HG03457 (cell line): ENCODE results near the gene NMNAT2.

Experiments used
- ATAC-seq: cut with Tn5 transposase; IDR thresholded peaks from one replicate; pipeline ENCODE4 v1.9.1; 2021; ENCODE audit warnings: moderate number of reproducible peaks; ENCODE audit not compliant: unreplicated experiment

Gene NMNAT2

DNA sequence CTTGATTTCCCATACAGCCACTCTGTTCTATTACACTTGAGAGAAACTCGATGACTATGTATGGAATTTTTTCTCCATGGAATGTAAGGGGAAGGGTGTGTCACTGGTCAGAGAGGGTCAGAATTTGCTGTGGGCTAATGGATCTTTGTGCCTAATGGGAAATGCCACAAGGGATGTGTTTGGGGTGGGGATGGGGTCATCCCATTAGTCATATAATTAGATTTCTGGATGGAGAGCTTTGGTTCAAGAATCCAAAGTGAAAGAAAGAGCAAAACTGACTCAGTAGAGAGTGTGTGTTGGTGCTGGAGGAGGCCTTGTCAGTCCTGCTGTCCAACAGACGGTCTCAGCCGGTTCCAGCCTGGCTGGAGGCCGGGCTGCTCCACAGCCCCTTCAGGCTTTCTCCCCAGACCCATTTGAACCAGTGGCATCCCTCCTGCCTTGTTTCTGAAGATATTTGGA lies 145.8 kb downstream of the NMNAT2 start:
- ATAC-seq = no peak

DNA sequence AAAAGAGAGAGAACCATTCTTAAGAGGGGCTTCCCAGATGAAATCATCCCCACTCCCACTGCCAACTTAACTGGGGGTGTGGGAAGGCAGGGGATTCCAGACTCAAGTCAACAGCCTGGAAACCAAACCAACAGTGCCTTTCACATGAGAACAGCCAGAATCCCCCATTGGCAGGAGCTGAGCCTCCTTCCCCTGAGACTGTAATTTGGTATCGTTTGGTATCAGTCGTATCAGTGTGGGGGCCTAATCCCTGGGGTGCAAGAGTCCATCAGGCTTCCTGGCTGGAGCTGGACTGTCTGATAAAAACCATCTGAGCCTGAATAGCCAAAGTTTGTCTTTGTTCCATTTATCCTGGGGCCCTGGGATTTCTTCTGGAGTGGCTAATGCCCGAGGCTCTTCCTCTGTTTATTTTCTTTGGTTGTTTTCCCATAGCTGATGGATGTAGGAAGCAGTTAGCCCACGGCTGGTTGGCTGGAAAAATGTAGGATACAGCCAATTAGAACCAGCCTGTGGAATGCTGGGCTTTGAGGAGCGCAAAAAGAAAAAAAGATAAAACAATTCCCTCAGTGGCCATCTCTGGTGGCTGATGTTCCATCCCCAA lies 147.5 kb downstream of the NMNAT2 start:
- no peak for ATAC-seq

DNA sequence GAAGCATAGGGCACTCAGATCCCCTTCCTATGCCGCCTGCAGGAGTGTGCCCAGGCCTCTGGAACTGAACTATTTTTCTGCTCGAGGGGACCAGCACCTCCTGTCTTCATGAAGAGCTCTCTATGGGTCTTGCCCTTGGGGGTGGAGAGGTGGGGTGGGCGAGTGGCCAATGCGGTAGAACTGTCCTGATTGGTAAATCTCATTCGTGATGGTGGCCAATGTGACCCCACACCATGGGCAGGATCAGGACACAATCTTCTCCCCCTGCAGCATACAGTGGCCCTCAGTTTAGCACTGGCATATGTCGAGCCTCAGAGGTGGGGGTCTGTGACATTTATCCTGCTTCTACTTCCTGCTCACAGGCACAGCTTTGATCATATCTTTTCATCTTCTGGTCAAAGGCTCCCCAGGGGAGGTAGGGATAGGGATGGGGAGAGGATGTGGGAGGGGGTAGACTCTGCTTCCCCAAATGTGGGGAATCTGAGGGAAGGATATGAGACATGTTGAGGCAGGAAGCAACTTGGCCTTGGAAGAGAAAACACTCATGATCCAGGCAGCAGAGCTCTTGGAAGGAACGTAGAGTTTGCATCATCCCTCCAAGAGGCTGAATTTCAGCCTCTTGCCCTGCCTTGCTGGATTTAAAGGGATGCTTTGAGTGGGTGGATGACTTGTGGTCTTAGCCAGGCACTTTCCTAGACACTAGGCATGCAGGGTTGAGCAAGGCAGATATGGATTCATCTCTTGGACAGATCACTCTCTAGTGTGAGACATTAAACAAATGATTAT lies 150.3 kb downstream of the NMNAT2 start:
- no peak for ATAC-seq

DNA sequence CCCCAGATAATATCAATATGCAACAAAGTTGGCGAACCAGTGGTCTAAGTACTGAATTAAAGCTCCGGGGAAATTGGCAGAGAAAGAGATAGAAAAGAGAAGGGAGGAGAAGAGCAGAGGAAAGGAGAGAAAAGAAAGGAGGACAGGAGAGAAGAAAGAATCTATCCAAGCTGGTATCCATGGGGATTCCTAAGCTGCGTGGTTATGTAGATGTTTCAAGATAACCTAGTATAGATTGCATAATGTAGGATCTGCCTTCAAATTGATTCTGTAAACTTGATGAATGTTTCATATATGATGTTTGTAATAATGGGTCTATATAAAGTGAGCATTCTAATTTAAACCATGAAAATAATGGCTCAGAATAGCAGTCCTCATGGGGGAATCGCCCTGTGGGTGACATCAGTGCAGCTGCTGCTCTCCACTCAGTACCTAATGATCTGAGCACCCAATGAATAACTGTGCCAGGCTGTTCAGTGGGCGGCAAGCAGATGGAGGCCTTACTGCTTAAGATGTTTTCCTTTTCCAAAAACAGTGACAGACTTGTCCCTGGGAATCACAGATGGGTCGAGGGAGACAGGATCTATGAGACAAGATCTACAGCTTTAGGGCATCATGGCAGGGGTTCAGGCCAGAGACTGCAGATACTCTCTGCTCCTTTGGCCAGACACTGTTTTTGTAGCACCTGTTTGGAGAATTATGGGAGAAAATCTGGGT lies 154.1 kb downstream of the NMNAT2 start:
- no peak for ATAC-seq

DNA sequence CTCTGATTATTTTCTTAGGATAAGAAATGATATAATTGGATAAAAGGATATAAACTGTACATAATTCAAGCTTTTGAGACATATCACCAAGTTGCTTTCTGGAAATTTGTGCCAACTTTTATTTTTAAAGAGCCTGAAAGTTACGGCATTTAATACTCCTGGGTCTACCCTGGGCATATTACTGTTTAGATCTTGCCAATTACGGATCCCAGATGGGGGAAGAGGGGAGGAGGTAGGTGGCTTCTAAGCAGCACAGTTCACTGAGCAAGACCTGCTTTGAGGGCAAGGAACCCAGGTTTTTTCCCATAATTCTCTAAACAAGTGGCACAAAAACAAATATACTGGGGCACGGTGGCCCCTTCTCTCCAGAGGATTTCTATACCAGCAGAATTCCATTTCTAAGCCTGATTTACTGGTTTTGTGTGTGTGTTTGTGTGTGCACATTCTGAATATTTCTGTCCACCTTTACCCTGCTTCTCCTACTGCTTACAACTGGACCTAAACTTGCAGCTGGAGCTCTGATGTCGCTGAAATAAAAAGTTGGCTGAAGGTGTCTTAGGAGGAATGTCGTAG lies 155.5 kb downstream of the NMNAT2 start:
- ATAC-seq = no peak

DNA sequence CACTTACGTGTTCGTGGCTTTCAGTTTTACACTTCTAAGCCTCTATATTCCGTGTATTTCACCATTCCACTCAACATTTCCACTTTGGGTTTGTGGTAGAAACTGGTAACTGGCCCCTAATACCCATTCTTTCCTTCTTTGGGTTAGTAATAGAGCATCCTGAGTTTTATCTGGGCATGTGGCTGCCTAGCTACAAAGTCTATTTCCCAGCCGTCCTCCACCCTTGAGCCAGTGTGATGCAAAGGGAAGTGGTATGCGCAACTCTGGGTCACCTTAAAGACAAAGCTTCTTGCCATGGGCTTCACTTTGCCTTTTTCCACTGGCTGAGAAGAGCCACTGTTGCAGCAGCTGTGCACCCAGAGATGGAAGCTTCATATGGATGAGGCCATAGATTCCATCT lies 158.3 kb downstream of the NMNAT2 start:
- ATAC-seq = no peak

DNA sequence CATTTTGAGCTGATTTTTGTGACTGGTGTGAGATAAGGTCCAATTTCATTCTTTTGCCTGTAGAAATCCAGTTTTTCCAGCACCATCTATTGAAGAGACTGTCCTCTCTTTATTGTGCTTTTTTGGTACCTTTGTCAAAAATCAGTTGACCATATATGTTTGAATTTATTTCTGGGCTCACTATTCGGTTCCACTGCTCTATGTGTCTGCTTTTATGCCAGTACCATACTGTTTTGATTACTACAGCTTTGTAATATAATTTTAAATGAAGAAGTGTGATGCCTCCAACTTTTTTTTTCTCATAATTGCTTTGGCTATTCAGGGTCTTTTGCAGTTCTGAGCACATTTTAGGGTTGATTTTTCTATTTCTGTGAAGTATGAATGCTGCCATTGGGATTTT lies 163.1 kb downstream of the NMNAT2 start:
- no peak for ATAC-seq

DNA sequence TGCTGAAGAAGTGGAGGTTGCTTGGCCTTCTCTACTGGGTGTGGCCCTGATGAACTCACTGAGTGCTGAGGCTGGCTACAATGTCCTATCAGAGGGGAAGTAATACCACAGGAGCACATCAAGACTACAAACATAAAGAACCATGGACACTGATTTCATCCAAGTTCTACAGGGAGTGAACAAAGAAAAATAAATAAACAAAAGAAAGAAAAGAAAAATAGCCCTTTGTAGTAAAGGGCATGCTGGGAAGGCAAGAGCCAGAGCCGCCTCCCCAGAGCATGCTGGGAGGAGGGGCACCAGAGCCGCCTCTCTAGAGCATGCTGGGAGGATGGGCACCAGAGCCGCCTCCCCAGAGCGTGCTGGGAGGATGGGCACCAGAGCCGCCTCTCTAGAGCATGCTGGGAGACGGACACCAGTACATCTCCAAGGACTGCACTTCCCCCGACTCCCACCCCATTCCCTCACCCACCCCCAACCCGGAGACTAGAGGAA lies 166.2 kb downstream of the NMNAT2 start:
- ATAC-seq = no peak

DNA sequence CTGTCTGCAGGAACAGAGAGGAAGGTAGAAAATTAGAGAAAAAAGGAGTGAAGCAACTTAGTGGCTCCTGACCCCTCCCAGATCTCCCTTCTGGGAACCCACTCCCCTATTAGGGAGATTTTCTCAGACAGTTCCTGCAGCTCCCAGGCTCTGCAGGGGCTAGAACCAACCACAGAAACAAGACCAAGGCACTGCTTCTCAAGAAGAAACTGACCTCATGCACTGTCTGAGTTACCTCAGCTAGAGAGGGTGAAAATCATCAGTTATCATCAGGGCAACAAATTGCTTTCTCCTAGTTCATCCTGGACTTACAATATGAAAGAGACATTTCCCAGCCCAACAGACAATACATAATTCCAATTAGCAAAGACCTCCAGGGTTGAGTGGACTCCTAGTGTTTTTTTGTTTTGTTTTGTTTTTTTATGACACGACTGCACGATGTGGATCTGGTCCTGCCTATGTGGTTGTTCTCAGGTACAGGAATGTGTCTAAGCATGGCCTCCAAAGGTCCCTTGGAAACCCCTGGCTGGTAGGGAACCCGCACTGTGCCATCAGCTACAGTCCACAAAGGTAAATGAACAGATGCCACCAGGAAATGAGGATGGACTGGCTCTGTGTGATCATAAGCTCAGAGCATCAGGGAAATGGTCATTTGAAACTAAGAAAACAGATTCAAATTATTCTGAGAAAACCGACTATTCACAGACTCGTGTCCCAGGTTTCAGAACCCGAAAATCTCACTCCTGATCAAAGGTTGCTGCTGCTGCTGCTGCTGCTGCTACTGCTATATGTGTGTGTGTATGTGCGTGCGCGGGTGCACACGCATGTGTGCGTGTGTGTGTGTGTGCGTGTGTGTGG lies 166.8 kb downstream of the NMNAT2 start:
- no peak for ATAC-seq

DNA sequence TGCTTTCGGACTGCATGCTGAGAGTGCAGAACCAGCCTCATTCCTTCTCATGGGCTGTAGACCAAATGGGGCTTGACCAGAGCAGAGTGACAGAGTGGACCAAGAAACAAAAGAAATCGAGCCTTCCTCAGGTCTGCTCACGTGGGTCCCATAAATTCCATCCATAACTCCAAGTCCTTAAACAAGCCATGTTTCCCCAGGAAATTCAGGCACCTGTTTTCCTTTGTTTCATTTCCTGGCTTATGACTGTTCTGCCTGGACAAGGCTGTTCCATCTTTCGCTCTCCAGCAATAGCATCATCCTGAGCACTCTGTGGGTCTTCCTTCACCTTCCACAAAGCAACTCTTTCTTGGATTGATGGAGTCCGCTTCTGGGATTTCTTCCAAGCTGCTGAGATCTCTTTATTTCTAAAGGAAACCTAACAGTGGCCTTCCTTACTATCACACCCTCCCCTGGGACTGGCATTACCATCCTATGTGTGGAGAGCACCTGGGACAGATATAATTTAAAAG lies 168.2 kb downstream of the NMNAT2 start:
- ATAC-seq = no peak

DNA sequence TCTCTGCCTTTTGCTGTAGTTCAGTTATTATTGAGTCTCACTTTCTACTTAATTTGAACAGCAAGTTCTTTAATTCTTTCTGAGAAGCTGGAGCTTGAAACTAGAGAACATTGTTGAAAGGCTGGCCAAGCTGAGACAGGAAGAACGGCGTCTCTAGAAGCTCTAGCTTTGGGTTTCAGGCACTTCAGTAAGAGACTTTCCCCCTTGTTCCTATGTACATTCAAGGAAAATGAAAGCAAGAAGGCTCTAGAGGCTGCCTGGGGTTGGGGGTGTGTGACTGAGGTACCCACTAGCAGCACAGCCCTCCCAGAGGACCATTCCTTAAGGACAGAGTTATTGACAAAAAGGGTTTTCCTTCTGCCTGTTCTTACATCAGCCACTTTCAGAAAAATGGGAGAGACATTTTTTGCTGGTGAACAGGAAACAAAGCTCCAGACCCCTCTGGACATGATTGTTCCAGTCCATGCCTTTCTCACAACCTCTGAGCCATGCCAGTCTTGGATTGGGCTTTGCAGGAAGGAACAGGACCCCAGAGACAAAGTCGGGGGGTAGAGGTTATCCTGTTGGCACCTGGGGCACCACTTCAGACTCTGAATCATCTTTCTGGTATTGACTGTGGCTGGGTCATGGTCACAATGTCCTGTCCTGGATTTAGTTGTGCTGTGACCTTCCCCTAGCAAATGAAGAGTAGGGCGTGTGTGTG lies 169.0 kb downstream of the NMNAT2 start:
- no peak for ATAC-seq

DNA sequence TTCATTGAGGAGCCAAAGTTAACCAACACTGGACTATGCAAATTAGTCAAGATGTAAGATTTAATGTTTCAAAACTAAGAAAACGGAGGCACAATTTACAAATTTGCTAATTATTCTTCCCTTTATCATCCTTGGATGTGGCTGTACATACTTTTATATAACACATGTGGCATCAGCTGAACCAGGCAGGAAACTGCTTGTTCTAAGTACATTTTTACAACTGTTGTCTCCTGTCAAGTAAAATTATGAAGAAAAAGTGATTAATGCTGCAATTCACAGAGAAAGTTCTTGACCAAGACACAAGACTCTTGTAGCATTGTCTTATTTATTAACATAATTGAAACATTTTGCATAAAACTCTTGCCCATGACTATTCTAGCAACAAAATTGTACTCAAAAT lies 170.2 kb downstream of the NMNAT2 start:
- ATAC-seq = no peak

DNA sequence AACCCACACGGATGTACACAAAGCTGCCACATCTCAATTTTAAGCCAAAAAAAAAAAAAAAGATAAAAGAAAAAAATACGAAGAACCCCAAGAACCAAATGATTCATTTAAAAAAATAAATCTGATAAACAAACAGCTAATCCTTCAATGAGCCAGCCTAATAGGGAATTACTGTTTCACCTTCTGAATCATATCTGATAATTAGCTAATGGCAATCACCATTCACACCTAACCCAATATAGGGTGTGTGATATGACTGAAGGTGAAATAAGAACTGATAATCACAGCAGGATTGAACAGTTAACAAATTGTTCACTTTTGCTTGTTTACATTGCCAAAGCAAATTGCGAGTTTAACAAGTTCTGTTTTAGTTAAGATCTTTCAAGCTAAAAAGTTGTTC lies 170.7 kb downstream of the NMNAT2 start:
- no peak for ATAC-seq

DNA sequence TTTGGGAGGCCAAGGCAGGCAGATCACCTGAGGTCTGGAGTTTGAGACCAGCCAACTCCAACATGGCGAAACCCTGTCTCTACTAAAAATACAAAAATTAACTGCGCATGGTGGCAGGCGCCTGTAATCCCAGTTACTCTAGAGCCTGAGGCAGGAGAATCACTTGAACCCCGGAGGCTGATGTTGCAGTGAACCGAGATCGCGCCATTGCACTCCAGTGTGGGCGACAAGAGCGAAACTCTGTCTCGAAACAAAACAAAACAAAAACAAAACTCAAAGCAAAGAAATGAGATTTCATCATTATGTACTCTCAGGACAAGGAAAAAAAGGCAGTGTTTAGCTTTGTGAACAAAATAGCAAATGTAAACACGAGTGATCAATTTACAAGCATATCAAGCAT lies 171.1 kb downstream of the NMNAT2 start:
- ATAC-seq = no peak

DNA sequence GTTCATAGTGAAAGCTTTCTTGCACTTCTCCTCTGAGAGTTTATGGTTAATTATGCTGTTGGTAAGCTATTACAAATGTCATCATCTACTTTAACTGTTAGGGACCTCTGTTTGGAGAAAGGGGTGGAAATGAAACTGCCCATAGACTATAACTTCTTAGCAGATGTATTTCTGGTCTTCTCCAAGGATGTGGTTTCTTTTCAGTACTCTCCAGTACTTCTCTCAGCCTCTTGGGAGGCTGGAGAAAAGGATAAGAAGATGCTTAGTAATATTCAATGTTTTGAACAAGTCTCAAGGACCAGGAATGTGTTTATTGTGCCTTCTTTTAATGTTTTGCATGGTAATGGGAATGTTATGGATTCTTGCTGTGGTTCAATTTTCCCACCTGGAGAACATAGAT lies 171.7 kb downstream of the NMNAT2 start:
- ATAC-seq = no peak

DNA sequence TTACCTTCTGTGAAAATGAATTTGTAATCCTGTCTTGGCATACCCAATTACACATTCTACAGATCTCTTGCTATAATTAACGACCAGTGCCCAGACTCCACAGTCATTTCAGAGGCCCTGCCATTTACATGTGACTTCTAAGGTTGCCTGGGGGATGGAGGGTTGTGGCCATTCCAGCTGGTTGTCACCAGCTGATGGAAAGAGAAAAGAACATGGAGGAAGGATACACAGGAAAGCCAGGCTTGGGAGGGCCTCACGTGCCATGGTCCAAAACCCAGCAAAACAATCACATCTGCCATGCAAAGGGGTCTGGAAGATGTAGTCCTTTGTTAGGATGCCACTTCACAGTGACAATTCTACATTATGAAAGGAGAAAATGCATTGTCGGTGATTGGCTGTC lies 172.8 kb downstream of the NMNAT2 start:
- no peak for ATAC-seq

DNA sequence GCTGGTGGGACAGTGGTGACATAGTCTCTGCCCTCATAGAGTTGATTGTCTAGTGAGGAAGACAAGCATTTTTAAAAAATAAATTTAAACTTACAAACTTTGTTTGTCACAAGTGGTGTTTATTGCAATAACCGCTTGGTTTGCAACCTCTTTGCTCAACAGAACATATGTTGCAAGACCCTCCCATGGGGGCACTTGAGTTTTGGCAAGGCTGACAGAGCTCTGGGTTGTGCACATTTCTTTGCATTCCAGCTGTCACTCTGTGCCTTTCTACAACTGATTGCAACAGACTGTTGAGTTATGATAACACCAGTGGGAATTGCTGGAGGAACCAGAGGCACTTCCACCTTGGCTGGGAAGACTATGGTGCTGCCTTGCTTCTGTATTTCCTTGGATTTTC lies 173.7 kb downstream of the NMNAT2 start:
- ATAC-seq = no peak

DNA sequence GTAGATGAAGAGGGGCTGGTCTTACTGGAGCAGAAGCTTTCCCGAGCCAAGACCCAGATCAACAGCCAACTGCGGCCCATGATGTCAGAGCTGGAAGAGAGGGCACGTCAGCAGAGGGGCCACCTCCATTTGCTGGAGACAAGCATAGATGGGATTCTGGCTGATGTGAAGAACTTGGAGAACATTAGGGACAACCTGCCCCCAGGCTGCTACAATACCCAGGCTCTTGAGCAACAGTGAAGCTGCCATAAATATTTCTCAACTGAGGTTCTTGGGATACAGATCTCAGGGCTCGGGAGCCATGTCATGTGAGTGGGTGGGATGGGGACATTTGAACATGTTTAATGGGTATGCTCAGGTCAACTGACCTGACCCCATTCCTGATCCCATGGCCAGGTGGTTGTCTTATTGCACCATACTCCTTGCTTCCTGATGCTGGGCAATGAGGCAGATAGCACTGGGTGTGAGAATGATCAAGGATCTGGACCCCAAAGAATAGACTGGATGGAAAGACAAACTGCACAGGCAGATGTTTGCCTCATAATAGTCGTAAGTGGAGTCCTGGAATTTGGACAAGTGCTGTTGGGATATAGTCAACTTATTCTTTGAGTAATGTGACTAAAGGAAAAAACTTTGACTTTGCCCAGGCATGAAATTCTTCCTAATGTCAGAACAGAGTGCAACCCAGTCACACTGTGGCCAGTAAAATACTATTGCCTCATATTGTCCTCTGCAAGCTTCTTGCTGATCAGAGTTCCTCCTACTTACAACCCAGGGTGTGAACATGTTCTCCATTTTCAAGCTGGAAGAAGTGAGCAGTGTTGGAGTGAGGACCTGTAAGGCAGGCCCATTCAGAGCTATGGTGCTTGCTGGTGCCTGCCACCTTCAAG lies 174.8 kb downstream of the NMNAT2 start:
- ATAC-seq = no peak

DNA sequence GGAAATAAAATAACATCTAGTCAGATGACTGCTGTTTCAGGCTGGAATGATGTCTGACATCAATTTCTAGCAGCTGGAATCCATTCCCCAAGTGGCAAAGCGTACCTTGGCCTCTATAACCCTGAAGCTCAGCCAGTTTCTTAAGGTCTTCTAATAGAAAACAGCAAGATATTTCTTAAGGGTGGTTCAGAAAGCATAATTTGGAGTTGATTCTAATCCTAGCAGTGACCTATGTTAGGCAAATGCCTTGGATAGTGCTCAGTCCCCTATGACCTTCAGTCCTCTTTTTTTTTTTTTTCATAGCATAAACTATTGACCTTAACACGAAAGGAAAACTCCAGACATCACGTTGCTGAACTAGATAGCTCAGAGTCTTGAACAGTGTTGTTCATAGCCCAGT lies 175.6 kb downstream of the NMNAT2 start:
- no peak for ATAC-seq
